Measurements from ENCODE around the gene NFATC3. TPM values are rescaled to one million over a fixed set of nuclear protein-coding genes. Genes with fewer than 3 reads are reported as not detected.

Gene NFATC3
- total RNA-seq, 1 experiment from 2014 or later, result 12.1 TPM

DNA sequence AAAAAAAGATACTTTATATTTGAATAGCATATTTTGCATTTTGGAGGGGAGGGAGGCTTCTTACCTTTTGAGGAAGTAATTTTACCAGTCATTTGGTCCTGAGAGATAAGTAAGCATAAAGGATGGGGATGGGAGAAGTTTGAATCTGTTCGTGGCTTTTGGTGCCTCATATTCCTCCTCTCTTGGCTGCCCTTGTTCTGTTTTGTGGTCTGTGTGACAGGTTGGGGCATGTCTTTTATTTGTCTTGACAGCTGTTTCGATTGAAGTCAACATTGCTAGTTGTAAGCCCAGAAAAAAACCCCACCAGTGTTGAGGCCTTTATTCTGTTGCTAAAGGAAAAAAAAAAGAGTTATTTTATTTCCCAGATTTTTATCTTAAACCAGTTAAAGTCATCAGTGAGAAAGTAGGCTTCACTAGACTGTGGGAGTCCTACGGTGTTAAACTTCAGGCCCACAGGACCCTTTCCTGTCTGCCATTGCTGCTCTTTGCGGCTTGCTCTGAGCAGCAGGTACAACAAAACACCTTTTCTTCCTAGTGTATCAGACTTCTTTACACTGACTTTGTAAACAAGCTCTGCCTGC is 190.5 kb downstream of the NFATC3 start:
- H3K4me1 ChIP-seq (ENCODE audit: insufficient read depth, low read length), result no peaks in the 10 kb centered on the region
- CTCF ChIA-PET, result no interaction called here
- no peak overlapping the region for H3K4me2 ChIP-seq (ENCODE audit: low read length)
- H3K79me2 ChIP-seq (ENCODE audit: low read length), result peaks cover 36% of the 10 kb centered on the region
- no peaks in the 10 kb centered on the region for H4K20me1 ChIP-seq (ENCODE audit: low read length)
- H3F3A ChIP-seq (ENCODE audit: low read length, unreplicated experiment), result no peaks in the 10 kb centered on the region
- POLR2A ChIA-PET (ENCODE audit: unreplicated experiment), result no interaction called here
- no peak for ATAC-seq
- no TSS peak for BruUV-seq (replicated peaks)
- H3K9me3 ChIP-seq (ENCODE audit: low read length), result no peaks in the 10 kb centered on the region
- no peak for DNase-seq
- TF ChIP-seq EZH2phosphoT487 (IDR thresholded peaks at IDR 0.05; ENCODE audit: borderline replicate concordance, low read length) (no peak), EZH2 (IDR thresholded peaks at IDR 0.05; ENCODE audit: low read length, unreplicated experiment) (no peak)
- TF ChIP-seq, protein P1, sequence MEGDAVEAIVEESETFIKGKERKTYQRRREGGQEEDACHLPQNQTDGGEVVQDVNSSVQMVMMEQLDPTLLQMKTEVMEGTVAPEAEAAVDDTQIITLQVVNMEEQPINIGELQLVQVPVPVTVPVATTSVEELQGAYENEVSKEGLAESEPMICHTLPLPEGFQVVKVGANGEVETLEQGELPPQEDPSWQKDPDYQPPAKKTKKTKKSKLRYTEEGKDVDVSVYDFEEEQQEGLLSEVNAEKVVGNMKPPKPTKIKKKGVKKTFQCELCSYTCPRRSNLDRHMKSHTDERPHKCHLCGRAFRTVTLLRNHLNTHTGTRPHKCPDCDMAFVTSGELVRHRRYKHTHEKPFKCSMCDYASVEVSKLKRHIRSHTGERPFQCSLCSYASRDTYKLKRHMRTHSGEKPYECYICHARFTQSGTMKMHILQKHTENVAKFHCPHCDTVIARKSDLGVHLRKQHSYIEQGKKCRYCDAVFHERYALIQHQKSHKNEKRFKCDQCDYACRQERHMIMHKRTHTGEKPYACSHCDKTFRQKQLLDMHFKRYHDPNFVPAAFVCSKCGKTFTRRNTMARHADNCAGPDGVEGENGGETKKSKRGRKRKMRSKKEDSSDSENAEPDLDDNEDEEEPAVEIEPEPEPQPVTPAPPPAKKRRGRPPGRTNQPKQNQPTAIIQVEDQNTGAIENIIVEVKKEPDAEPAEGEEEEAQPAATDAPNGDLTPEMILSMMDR (conservative IDR thresholded peaks at IDR 0.05; ENCODE audit: low read depth, low read length), result no peak
- no peaks in the 10 kb centered on the region; the same call in 1 of the 2 replicates for H3K36me3 ChIP-seq (ENCODE audit: low read depth, low read length)
- no peak overlapping the region for H3K4me3 ChIP-seq (ENCODE audit: low read length)
- no peaks in the 10 kb centered on the region for H3K9me2 ChIP-seq (replicated peaks; ENCODE audit: low read length)
- H2AFZ ChIP-seq (ENCODE audit: low read length), result no peak overlapping the region
- no peaks in the 10 kb centered on the region for H3K27me3 ChIP-seq (ENCODE audit: low read length)
- intact Hi-C loops (cut with micrococcal nuclease), result no loop called here
- H3K27ac ChIP-seq (ENCODE audit: low read length), result no peak overlapping the region
- no peak overlapping the region for H3K9ac ChIP-seq (ENCODE audit: low read length)

DNA sequence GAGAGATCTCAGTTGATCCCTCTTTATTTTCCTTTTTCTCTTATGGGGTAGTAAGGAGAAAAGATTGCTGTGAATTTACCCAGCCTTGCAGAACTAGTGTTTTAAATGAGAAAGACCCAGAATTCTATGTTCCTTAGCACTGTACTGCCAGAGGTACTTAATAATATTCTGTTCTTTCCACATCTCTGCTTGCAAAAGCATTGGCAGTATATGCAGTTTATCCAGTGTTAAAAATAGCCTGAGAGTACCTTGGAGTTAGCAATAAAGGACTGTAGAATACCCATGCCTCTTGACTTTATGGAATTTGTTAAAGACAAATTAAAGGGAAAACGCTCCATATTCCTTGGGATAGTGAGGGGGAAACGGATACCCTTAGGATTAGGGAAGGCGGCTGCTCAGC is 191.1 kb downstream of the NFATC3 start:
- no peak overlapping the region for H3K27ac ChIP-seq (ENCODE audit: low read length)
- POLR2A ChIA-PET (ENCODE audit: unreplicated experiment), result no interaction called here

More for the DNA sequence above, 191.1 kb downstream of the NFATC3 start:
- H3K9me3 ChIP-seq (ENCODE audit: low read length), result no peaks in the 10 kb centered on the region
- no peak overlapping the region for H3K4me3 ChIP-seq (ENCODE audit: low read length)
- intact Hi-C loops (cut with micrococcal nuclease), result no loop called here
- H3K9me2 ChIP-seq (replicated peaks; ENCODE audit: low read length), result no peaks in the 10 kb centered on the region
- H2AFZ ChIP-seq (ENCODE audit: low read length), result no peak overlapping the region
- no peaks in the 10 kb centered on the region for H3F3A ChIP-seq (ENCODE audit: low read length, unreplicated experiment)
- ATAC-seq (no peak), DNase-seq (no peak)
- BruUV-seq (replicated peaks), result no TSS peak
- H3K79me2 ChIP-seq (ENCODE audit: low read length), result peaks cover 31% of the 10 kb centered on the region
- CTCF ChIA-PET, result no interaction called here
- H3K36me3 ChIP-seq (ENCODE audit: low read depth, low read length), result peaks cover under 1% of the 10 kb centered on the region; the same call in 1 of the 2 replicates
- no peaks in the 10 kb centered on the region for H3K4me1 ChIP-seq (ENCODE audit: insufficient read depth, low read length)
- H3K4me2 ChIP-seq (ENCODE audit: low read length), result no peak overlapping the region
- TF ChIP-seq EZH2phosphoT487 (IDR thresholded peaks at IDR 0.05; ENCODE audit: borderline replicate concordance, low read length) (no peak), EZH2 (IDR thresholded peaks at IDR 0.05; ENCODE audit: low read length, unreplicated experiment) (no peak)
- TF ChIP-seq, protein P1 (conservative IDR thresholded peaks at IDR 0.05; ENCODE audit: low read depth, low read length), result no peak
- H3K9ac ChIP-seq (ENCODE audit: low read length), result no peak overlapping the region
- no peaks in the 10 kb centered on the region for H4K20me1 ChIP-seq (ENCODE audit: low read length)
- H3K27me3 ChIP-seq (ENCODE audit: low read length), result no peaks in the 10 kb centered on the region

Small RNA genes within 50 kb of the gene (microRNA-seq; reads per million reads assigned to microRNA genes)
- gene MIR6773 (ENCODE audit: unreplicated experiment), result 2.0 reads per million

Other genes with a start within 250 kb of the NFATC3 start
- 39.1 and 39.8 TPM in 2 replicates for gene THAP11, start 243.1 kb upstream of the NFATC3 start, total RNA-seq (2014; rRNA removed)
- gene NUTF2, start 238.4 kb upstream of the NFATC3 start, total RNA-seq (2014; rRNA removed), result 98.5 and 167 TPM in 2 replicates
- gene CENPT, start 237.7 kb upstream of the NFATC3 start, total RNA-seq (2014; rRNA removed), result 31.8 and 35.1 TPM in 2 replicates
- gene EDC4, start 212.3 kb upstream of the NFATC3 start, total RNA-seq (2014; rRNA removed), result 58.9 and 94.7 TPM in 2 replicates
- gene NRN1L, start 200.5 kb upstream of the NFATC3 start, total RNA-seq (2014; rRNA removed), result not detected in 2 replicates
- gene PSKH1, start 192.1 kb upstream of the NFATC3 start, total RNA-seq (2014; rRNA removed), result 6.6 and 8.3 TPM in 2 replicates
- gene CTRL, start 153.5 kb upstream of the NFATC3 start, total RNA-seq (2014; rRNA removed), result 0.98 and 1.6 TPM in 2 replicates
- 51.3 and 52.0 TPM in 2 replicates for gene PSMB10, start 148.5 kb upstream of the NFATC3 start, total RNA-seq (2014; rRNA removed)
- 3.2 and 4.6 TPM in 2 replicates for gene LCAT, start 141.2 kb upstream of the NFATC3 start, total RNA-seq (2014; rRNA removed)
- 29.3 and 33.2 TPM in 2 replicates for gene SLC12A4, start 116.7 kb upstream of the NFATC3 start, total RNA-seq (2014; rRNA removed)
- gene DPEP3, start 104.9 kb upstream of the NFATC3 start, total RNA-seq (2014; rRNA removed), result not detected in 2 replicates
- not detected in 2 replicates for gene DPEP2, start 85.9 kb upstream of the NFATC3 start, total RNA-seq (2014; rRNA removed)
- gene DPEP2NB, start 69.5 kb upstream of the NFATC3 start, total RNA-seq (2014; rRNA removed), result not detected in 2 replicates
- 13.4 and 16.6 TPM in 2 replicates for gene DDX28, start 62.1 kb upstream of the NFATC3 start, total RNA-seq (2014; rRNA removed)
- 19.9 and 21.4 TPM in 2 replicates for gene DUS2, start 62.1 kb upstream of the NFATC3 start, total RNA-seq (2014; rRNA removed)
- 46.9 and 48.1 TPM in 2 replicates for gene ESRP2, start 150.8 kb downstream of the NFATC3 start, total RNA-seq (2014; rRNA removed)
- gene PLA2G15, start 160.0 kb downstream of the NFATC3 start, total RNA-seq (2014; rRNA removed), result 16.4 and 16.8 TPM in 2 replicates
- 22.2 and 24.7 TPM in 2 replicates for gene SLC7A6, start 179.2 kb downstream of the NFATC3 start, total RNA-seq (2014; rRNA removed)
- 12.6 TPM in 2 replicates for gene SLC7A6OS, start 225.6 kb downstream of the NFATC3 start, total RNA-seq (2014; rRNA removed)
- 46.4 and 48.1 TPM in 2 replicates for gene PRMT7, start 225.6 kb downstream of the NFATC3 start, total RNA-seq (2014; rRNA removed)

Data from PC-3 (cell line).